Measurements from ENCODE around the gene CGREF1.

The CGREF1 gene

DNA sequence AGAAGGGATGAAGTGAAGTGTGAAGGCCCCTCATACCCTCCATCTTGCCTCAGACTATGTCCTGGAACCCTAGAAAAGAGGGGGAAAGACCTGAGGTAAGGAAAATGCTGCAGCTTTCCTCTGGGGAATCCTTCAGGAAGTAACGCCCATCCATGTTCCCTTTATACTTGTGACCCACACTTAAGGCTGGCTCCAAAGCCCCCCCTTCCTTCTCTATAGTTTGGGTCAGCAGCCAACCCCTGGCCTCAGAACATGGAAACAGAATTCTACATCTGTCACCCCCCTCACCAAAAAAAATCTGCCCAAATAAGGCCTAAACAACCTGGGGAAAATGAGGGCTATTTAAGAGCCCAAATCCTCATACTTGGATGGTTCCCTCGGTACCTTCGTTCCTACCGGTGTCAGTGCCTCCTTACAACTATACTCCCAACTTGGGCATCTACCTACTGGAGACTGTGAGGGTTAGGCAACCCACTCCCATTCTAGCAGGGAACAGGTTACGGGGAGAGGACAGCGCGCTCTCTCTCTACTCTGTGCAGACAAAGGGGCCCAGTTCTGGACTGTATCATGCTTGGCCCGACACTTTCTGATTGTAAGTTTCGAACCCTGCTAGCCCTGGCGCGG lies 48.2 kb downstream of the CGREF1 start:
- H3K4me3 ChIP-seq (ENCODE audit: low read depth, low read length) = peak overlapping the region; percentile 70
- no peak for DNase-seq (ENCODE audit: low read depth)
- TF ChIP-seq, protein P1, sequence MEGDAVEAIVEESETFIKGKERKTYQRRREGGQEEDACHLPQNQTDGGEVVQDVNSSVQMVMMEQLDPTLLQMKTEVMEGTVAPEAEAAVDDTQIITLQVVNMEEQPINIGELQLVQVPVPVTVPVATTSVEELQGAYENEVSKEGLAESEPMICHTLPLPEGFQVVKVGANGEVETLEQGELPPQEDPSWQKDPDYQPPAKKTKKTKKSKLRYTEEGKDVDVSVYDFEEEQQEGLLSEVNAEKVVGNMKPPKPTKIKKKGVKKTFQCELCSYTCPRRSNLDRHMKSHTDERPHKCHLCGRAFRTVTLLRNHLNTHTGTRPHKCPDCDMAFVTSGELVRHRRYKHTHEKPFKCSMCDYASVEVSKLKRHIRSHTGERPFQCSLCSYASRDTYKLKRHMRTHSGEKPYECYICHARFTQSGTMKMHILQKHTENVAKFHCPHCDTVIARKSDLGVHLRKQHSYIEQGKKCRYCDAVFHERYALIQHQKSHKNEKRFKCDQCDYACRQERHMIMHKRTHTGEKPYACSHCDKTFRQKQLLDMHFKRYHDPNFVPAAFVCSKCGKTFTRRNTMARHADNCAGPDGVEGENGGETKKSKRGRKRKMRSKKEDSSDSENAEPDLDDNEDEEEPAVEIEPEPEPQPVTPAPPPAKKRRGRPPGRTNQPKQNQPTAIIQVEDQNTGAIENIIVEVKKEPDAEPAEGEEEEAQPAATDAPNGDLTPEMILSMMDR (IDR thresholded peaks at IDR 0.05; ENCODE audit: insufficient read depth, low read depth, low read length, missing control alignments) = no peak

DNA sequence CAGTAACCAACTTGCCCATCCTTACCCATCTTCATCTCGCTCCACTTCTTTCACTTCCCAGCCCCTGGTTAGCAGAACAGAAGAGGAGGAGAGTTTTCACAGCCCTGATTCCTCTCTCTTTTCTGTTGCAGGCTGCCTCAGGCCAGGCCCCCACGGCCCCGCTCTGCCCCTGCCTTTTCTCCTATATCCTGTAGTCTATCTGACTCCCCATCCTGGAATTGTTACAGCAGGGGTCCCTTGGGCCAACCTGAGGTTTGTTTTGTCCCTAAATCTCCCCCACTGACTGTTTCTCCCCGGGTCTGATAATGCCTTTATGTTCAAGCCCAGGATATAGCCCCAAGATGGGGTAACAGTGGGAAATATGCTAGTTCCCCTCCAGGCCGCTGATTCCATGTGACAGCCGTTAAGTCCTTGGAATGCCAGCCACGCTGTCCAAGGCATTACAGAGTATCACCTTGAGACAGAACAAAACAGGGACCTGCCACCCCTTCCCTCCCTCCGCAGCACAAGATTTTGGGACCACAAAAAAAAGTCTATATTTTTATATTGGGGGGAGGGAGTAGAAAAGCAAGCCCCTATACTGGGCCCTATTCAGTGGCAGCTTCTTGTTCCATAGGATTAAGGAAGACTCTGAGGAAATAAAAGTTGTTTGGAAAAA lies 48.8 kb downstream of the CGREF1 start:
- DNase-seq (ENCODE audit: low read depth) = no peak
- peak overlapping the region; percentile 70 for H3K4me3 ChIP-seq (ENCODE audit: low read depth, low read length)
- TF ChIP-seq, protein P1 (IDR thresholded peaks at IDR 0.05; ENCODE audit: insufficient read depth, low read depth, low read length, missing control alignments) = no peak

DNA sequence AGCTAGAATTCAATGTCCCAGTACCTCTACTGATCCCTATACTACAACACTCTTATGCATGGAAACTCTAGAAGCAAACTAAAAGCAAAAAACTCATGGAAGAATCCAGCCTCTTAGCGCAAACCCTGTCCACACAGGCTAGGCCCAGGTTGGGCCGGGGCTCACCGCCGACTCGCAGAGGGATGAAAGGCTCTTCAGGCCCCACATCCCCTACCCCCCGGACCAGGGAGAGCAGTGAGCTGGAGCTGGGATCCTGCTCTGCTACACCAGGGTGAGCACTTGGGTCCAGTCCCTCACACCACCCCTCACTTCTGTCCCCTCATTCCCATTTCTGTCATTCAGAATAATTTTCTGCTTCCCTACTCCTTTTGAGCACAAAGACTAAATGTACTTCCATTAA lies 49.5 kb downstream of the CGREF1 start:
- TF ChIP-seq, protein P1 (IDR thresholded peaks at IDR 0.05; ENCODE audit: insufficient read depth, low read depth, low read length, missing control alignments) = no peak
- no peak overlapping the region for H3K4me3 ChIP-seq (ENCODE audit: low read depth, low read length)
- no peak for DNase-seq (ENCODE audit: low read depth)

DNA sequence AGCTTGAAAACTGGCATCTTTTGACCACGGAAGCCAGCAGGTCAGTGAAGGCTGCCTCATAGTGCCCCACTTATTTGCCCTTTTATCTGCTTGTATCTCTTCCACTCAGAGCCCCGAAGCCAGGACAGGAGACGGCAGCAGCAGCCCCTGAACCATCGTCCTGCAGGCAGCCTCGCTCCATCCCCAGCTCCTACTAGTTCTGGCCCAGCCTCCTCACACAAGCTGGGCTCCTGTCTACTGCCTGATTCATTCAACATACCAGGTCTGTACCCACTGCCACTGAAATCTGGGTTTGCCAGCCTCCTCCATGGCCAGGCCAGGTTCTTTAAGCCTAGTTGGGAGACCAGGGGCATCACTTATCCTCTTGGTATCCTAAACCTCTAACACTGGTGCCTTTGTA lies 51.5 kb downstream of the CGREF1 start:
- TF ChIP-seq, protein P1 (IDR thresholded peaks at IDR 0.05; ENCODE audit: insufficient read depth, low read depth, low read length, missing control alignments) = no peak
- DNase-seq (ENCODE audit: low read depth) = no peak
- no peak overlapping the region for H3K4me3 ChIP-seq (ENCODE audit: low read depth, low read length)

DNA sequence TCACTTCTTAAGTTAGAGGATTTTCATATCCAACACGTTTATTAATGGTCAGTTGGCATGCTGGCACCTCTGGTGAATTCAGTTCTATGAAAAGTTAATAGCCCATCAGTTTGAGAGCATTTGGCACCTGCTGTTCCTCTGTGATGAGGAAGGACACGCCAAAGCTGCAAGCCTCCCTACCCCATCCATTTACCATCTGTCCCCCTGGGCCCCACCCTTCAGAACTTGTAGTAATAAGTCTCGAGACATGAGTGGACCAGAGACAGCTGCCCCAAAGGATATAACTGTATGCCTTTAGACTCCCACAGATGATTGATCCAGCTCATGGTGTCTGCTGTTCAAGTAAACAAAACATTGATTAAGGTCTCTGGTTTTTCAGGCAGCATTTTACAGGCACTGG lies 53.8 kb downstream of the CGREF1 start:
- TF ChIP-seq, protein P1 (IDR thresholded peaks at IDR 0.05; ENCODE audit: insufficient read depth, low read depth, low read length, missing control alignments) = no peak
- no peak for DNase-seq (ENCODE audit: low read depth)
- H3K4me3 ChIP-seq (ENCODE audit: low read depth, low read length) = no peak overlapping the region

DNA sequence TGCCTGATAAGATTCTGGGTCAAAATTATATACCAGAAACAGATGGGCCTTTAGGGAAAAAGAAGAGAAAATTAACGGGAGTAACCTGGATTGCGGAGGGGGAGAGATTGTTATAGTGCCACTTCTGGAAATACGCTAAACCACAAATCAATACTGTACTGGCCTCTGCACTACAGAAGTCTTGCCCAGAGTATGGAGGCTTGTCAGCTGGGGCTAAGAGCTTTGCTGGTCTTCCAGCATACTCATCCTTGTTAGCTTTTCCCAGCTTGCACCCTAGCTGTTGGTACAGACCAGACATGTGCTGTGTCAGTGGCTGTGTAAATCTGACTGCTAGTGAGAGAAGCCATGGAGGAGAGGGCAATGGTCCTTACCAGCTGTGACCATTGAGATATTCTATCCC lies 58.6 kb downstream of the CGREF1 start:
- DNase-seq (ENCODE audit: low read depth) = no peak
- no peak overlapping the region for H3K4me3 ChIP-seq (ENCODE audit: low read depth, low read length)
- TF ChIP-seq, protein P1 (IDR thresholded peaks at IDR 0.05; ENCODE audit: insufficient read depth, low read depth, low read length, missing control alignments) = no peak

All from GM12865 (cell line).